Endometrial microvascular endothelial cells (primary cell): ENCODE results near the gene PASD1. TPM values are rescaled to one million over a fixed set of nuclear protein-coding genes. Genes with fewer than 3 reads are reported as not detected.
"Not testable (repeated sequence)": the region's sequence is repeated elsewhere in the genome, so short reads cannot be mapped to it uniquely, and the experiment has no call there.

Experiments
- in situ Hi-C: cut with HindIII; loops from 2 replicates; pipeline ENCODE4 v1.10.0; 2017; ENCODE audit warnings: low sequenced_read_pairs, low pct_unique_long_range_greater_than_20kb; ENCODE audit errors: inconsistent ontology term
- total RNA-seq: library from RNA; depleted of rRNA; stranded (reverse); fragments of >200 nt; gene quantifications from one replicate; pipeline ENCODE4 v1.2.3, GENCODE V29; 2015; ENCODE audit errors: inconsistent ontology term

PASD1 gene
- total RNA-seq, 1 donor from 2014 or later, result not detected

DNA sequence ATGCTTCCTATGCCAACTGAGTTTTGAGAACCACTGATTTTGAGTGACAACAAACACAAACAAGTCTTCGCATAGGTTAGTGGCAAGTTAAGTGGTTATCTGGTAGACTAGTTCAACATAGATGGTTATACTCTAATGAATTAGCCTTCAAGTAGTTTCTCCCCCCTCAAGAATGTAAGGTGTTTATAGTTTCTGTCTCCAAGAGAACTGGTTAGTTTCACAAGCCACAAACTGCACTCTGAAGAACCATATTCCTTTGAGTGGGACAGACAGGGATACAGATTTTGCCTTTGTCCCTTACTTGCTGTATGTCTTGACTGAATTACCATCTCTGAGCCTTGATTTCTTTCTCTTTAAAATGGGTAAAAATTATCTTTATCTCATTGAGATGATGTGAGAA lies 41.5 kb downstream of the PASD1 start:
- in situ Hi-C loops, result no loop called here

GRCh38 chrX:151609222-151609621 lies 45.7 kb downstream of the PASD1 start:
- in situ Hi-C loops, result no loop called here

DNA sequence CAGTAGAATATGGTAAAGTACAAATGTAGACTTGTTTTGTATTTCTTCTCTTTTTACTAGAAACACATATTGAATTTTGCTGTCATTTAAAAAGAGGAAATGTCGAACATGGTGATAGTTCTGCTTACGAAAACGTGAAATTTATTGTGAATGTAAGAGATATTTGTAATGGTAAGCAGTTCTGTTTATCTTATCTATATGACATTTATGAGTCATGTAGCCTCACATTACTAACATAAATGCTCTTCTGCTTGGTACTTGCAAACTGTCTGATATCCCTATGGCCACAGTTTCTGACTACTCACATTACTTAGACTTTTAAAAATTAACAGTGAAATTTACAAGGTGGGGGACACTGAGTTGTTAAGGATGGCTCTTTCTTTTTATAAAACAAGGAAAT lies 57.9 kb downstream of the PASD1 start:
- in situ Hi-C loops, result no loop called here

DNA sequence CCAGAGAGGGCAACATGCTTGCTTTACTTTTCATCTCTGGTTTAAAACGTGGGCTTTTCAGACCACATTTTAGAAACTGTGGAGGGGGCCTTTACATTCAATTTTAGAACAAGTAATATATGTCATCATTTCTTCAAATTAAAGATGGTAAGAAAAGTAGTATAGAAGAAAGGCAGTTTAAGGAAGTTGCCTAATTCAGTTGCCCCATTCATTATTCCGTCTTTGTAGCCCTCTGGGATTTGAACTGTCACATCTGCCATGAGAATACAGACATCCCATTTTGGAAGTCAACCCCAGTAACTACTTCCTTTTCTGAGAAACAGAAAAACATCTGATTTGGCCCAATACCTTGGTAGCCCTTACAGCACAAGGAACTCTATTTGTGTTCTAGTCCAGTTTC lies 61.2 kb downstream of the PASD1 start:
- in situ Hi-C loops, result no loop called here

GRCh38 chrX:151631822-151632221 lies 68.3 kb downstream of the PASD1 start:
- in situ Hi-C loops, result no loop called here

DNA sequence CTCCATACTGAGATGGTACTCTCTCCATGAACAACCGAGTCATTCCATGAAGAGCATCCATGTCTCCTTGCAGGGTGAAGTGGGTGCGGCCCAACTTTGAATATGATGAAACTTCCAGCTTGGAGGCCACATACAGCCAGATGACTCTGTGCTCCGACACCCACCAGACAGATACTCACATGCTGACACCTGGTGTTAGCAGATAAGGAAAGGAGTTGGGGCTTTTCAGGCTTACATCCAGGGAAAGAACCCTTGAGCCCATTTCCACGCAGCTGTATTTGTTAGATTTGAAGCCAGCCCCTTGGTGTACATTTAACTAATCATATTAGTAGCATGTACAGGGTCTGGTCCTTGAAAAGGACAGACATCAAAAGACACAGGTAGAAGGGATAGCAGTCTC lies 69.7 kb downstream of the PASD1 start:
- in situ Hi-C loops, result no loop called here

DNA sequence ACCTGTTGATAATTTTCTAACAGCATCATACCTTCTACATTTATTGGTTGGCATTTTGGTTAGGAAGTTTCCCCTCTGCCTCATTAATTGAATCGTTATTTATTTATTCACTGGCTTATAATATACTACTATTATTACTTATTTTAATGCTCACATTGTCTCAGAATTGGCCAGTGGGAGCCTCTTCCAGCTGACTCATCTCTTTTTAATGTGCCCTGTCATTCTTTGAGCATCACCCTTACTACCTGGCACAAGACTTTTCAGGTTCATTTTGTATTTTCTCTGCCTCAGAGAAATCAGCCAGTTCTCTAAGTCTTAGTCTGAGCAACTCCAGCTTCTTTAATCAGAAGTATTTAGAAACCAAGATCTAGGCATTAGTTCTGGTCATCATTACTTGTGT lies 71.5 kb downstream of the PASD1 start:
- in situ Hi-C loops, result no loop called here

- in situ Hi-C loops, result no loop called here
These were observed 78.1 kb downstream of the PASD1 start for GRCh38 chrX:151641564-151641963.

GRCh38 chrX:151675121-151675746 lies 111.8 kb downstream of the PASD1 start:
- in situ Hi-C loops, result no loop called here

DNA sequence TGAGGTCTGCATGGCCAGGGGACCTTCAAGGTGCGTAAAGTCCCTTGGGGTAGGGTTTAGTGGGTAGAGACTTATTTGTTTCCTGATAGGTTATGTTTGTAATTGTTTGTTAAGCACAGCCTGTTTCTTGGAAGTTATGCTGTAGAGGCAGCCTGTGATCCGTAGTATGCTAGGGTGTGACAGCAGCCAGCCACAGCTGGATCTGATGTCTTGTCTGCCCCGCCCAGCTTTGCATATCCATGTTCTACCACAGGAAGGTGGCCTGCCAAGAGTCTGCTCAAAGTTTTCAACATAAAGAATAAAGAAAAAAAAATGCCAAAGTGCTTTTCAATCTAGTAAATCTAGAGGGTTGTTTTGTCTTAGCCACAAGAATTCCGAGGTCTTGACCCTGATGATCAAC lies 112.7 kb downstream of the PASD1 start:
- in situ Hi-C loops, result no loop called here

DNA sequence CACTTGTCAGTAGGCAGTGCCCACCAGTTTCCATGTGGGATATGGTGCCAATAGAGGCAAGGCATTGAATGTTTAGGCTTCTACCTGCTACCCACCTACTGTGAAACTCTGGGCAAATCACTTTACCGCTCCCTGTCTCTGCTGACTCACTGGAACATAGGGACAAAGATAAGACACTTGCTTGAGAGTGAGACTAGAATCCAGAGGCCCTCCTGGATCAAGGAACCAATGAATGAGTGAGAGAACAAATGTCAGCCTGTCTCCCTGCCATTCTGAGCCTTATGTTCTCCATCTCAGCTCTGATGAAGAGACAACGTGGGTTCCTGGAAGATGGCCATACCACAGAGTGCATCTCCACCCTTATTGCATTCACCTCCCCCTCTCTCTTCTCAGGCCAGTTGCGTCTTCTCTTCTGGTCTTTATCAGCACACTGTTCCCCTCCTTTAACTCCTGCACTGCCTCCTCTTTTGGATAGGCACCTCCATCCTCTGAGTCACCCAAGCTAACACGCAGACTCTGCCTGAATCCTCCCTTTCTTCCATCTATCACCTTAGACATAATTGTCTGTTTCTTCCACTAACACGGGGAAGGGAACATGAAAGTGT lies 116.4 kb downstream of the PASD1 start:
- in situ Hi-C loops, result no loop called here

- in situ Hi-C loops, result no loop called here
These were observed 117.3 kb downstream of the PASD1 start for GRCh38 chrX:151680805-151681204.

DNA sequence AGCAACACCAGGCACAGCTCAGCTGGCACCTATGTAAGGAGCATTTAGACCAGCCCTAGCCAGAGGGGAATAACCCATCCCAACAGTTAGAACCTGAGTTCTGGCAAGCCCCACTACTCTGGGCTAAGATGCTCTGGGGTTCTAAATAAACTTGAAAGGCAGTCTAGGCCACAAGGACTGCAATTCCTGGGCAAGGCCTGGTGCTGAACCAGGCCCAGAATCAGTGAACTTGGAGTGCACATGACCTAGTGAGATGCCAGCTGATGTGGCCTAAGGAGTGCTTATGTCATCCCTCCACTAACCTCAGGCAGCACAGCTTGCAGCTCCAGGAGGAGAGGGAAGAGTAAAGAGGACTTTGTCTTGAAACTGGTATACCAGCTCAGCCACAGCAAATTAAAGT lies 124.2 kb downstream of the PASD1 start:
- in situ Hi-C loops, result no loop called here

- in situ Hi-C loops, result no loop called here
These were observed 125.2 kb downstream of the PASD1 start for GRCh38 chrX:151688695-151689094.

- in situ Hi-C loops, result no loop called here
These were observed 129.3 kb downstream of the PASD1 start for GRCh38 chrX:151692825-151693224.

GRCh38 chrX:151694121-151694520 lies 130.6 kb downstream of the PASD1 start:
- in situ Hi-C loops, result no loop called here

DNA sequence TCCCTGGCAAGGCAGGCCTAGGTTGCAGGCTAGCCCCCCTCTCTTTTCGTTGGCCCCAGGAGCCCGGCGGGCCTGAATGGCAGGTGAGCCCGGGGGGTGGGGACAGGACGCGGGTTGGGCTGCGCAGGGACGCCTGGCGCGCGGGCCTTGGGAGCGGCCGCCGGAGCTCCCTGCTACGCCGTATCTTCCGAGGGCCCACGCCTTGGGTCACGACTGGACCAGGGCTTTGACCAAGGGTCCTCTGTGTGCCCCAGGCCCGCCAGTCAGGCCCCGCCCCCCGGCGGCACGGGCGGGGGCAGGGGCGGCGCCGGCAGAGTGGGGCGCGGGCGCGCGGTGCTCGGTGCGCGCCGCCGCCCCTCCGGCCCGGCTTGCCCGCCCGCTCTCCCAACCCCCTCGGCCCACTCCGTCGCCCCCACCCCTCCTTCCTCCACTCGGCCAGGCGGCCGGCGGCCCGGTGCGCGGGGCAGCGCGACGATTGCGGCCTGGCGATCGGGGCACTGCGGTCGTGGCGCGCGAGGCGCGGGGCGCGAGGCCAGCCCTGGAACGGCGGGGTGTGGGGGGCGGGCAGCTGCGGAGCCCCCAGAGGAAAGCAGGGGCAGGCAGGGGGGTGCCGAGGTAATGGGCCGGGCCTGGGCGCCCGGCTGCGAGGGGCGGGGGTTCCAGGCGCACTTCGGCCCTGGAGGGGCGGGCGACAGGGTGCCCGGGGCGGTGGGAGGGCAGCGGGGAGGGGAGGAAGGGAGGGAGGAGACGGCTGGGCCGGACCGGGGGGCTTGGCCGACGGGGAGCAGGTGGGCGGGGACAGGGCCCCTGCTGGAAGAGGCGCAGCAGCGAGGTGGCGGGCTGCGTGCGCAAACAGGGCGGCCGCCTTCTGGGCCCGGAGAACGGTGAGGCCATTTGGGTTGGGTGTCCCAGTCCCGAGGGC lies 131.4 kb downstream of the PASD1 start, which contains the start of gene PRRG3:
Gene PRRG3, plus strand, starts transcription at position 798 of the 922 bp plus-strand sequence. CDS start 3,357 bp downstream, outside the sequence.
- in situ Hi-C loops, result no loop called here

DNA sequence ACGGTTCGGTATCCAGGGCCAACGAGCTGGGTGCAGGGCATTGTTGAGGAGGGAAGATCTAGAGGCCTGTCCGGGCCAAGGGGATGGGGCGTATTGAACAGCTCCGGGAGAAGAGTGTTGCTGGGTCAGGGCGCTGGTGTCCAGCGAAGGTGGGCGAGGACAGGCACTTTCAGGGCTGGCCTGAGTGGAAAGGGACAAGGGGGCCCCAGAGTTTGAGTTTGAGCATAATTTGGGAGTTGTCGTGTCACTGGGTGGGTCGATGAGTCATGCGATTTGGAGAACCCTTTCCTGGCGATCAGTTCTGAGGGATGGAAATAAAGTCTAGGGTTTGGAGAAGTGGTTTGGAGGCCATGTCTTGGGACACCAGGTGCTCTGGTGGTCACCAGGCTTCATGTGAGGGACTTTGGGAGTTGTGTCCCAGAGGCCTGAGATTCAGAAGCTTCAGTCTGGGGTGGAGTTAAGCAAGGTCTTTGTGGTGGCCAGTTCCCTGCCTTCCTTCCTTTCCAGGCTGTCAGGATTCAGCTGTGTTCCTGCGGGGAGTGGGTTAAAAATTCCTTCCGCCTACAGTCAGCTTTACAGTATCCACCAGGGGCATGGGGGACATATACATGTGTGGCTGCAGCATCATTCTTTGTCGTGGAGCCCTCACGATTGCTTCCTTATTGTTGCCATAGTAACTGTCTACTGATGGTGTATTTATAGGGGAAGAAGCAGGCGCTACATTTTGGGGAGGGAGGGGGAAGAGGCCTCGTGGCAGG lies 132.3 kb downstream of the PASD1 start:
- in situ Hi-C loops, result no loop called here

GRCh38 chrX:151697082-151697481 lies 133.6 kb downstream of the PASD1 start:
- in situ Hi-C loops, result not testable (repeated sequence)
